Measurements from ENCODE around the gene GALNT15. TPM values are rescaled to one million over a fixed set of nuclear protein-coding genes. Genes with fewer than 3 reads are reported as not detected.
A peak's percentile ranks its signal among the peaks of the same experiment; 100 is the strongest.

GALNT15 gene
- not detected in 2 replicates for total RNA-seq (2021)
- percentile 2 among the genes with signal in this experiment for Bru-seq, nascent RNA
- percentile 5 among the genes with signal in this experiment for BruChase-seq, experiment 1, labeled RNA remaining after a 2-hour chase
- percentile 3 among the genes with signal in this experiment for BruChase-seq, experiment 2, labeled RNA remaining after a 6-hour chase
- long read RNA-seq, result 0 reads

- no TSS peak for BruUV-seq (replicated peaks)
- Histone ChIP-seq H3K27ac (ENCODE audit: low read depth, low read length, poor library complexity, severe bottlenecking) (no peak within 1 kb of the TSS), H3K4me3 (ENCODE audit: low read depth, low read length, poor library complexity, severe bottlenecking) (no peak within 1 kb of the TSS), H3K36me3 (ENCODE audit: insufficient read depth, low read length, poor library complexity, severe bottlenecking) (no peaks in the 10 kb centered on the region), H3K27me3 (replicated peaks; ENCODE audit: insufficient read depth, low read depth, low read length, poor library complexity) (peaks cover 38% of the 10 kb centered on the region), H3K9me3 (ENCODE audit: low read depth, low read length, poor library complexity, severe bottlenecking) (no peaks in the 10 kb centered on the region), H3K4me1 (ENCODE audit: insufficient read depth, low read length, poor library complexity, severe bottlenecking) (no peaks in the 10 kb centered on the region)
- no peak for DNase-seq (ENCODE audit: low spot score)
- ChIA-PET CTCF (interaction anchor here (0.6 kb wide), 1 partner anchor 123 kb away, joined by 4 read pairs; no protein-coding TSS in a partner anchor), POLR2A (ENCODE audit: low non-redundant PET) (no interaction called here)
- intact Hi-C loops (cut with micrococcal nuclease; ENCODE audit: unreplicated experiment), result loop anchor here (5.0 kb wide), 1 partner anchor 972 kb away; no protein-coding TSS in a partner anchor
- no peak for TF ChIP-seq EZH2 (IDR thresholded peaks at IDR 0.05; ENCODE audit: borderline replicate concordance, low read depth, low read length, poor library complexity, severe bottlenecking)
- no peak for TF ChIP-seq CTCF (conservative IDR thresholded peaks at IDR 0.05; ENCODE audit: low read depth, low read length)
Measured at GRCh38 chr3:16174389-16174788, at the start of gene GALNT15. Gene GALNT15, plus strand, starts transcription at chr3:16174680. Its CDS starts 472 bp downstream, at chr3:16175152.

- no peaks in the 10 kb centered on the region for H3K4me1 ChIP-seq (ENCODE audit: insufficient read depth, low read length, poor library complexity, severe bottlenecking)
- ChIA-PET POLR2A (ENCODE audit: low non-redundant PET) (no interaction called here), CTCF (no interaction called here)
- H3K27ac ChIP-seq (ENCODE audit: low read depth, low read length, poor library complexity, severe bottlenecking), result no peak overlapping the region
- no peaks in the 10 kb centered on the region for H3K27me3 ChIP-seq (replicated peaks; ENCODE audit: insufficient read depth, low read depth, low read length, poor library complexity)
- H3K9me3 ChIP-seq (ENCODE audit: low read depth, low read length, poor library complexity, severe bottlenecking), result no peaks in the 10 kb centered on the region
- no peak overlapping the region for H3K4me3 ChIP-seq (ENCODE audit: low read depth, low read length, poor library complexity, severe bottlenecking)
- TF ChIP-seq EZH2 (IDR thresholded peaks at IDR 0.05; ENCODE audit: borderline replicate concordance, low read depth, low read length, poor library complexity, severe bottlenecking) (no peak), CTCF (conservative IDR thresholded peaks at IDR 0.05; ENCODE audit: low read depth, low read length) (no peak)
- BruUV-seq (replicated peaks), result no TSS peak
- no peak for DNase-seq (ENCODE audit: low spot score)
- intact Hi-C loops (cut with micrococcal nuclease; ENCODE audit: unreplicated experiment), result no loop called here
- no peaks in the 10 kb centered on the region for H3K36me3 ChIP-seq (ENCODE audit: insufficient read depth, low read length, poor library complexity, severe bottlenecking)
Measured at GRCh38 chr3:16126634-16127033, 47.8 kb upstream of the GALNT15 start.

DNA sequence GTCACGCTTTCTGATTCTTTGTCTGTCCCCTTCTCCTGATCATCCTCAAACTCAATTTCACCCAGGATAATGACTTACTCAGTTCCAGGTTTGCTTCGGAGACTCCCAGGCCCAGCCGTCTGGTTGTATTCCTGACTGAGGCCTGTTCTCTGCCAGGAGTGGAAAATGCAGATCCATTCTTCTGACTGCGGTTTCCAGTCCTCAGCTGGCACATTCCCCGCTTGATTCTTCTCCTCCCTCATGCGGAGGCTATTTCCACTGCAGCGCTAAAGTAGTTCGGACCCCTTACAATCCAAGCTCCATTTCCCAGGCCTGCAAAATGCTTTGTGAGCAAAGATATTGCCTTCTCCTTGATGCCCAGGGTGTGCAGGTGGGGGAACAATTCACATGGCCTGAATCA, 47.2 kb upstream of the GALNT15 start:
- POLR2A ChIA-PET (ENCODE audit: low non-redundant PET), result no interaction called here
- no peak for DNase-seq (ENCODE audit: low spot score)
- no peaks in the 10 kb centered on the region for H3K36me3 ChIP-seq (ENCODE audit: insufficient read depth, low read length, poor library complexity, severe bottlenecking)
- H3K27me3 ChIP-seq (replicated peaks; ENCODE audit: insufficient read depth, low read depth, low read length, poor library complexity), result no peaks in the 10 kb centered on the region
- H3K27ac ChIP-seq (ENCODE audit: low read depth, low read length, poor library complexity, severe bottlenecking), result no peak overlapping the region
- CTCF ChIA-PET, result no interaction called here
- TF ChIP-seq CTCF (conservative IDR thresholded peaks at IDR 0.05; ENCODE audit: low read depth, low read length), result no peak
- TF ChIP-seq EZH2 (IDR thresholded peaks at IDR 0.05; ENCODE audit: borderline replicate concordance, low read depth, low read length, poor library complexity, severe bottlenecking), result no peak
- H3K4me3 ChIP-seq (ENCODE audit: low read depth, low read length, poor library complexity, severe bottlenecking), result no peak overlapping the region
- intact Hi-C loops (cut with micrococcal nuclease; ENCODE audit: unreplicated experiment), result no loop called here
- BruUV-seq (replicated peaks), result no TSS peak
- no peaks in the 10 kb centered on the region for H3K4me1 ChIP-seq (ENCODE audit: insufficient read depth, low read length, poor library complexity, severe bottlenecking)
- H3K9me3 ChIP-seq (ENCODE audit: low read depth, low read length, poor library complexity, severe bottlenecking), result no peaks in the 10 kb centered on the region
